ENCODE measurements around the gene SCN2B. TPM values are rescaled to one million over a fixed set of nuclear protein-coding genes. Genes with fewer than 3 reads are reported as not detected.

Gene SCN2B
- total and polyA plus RNA-seq, 2 of the 4 experiments (the other 2 are of a cell fraction): under 0.01 to 0.05 TPM

DNA sequence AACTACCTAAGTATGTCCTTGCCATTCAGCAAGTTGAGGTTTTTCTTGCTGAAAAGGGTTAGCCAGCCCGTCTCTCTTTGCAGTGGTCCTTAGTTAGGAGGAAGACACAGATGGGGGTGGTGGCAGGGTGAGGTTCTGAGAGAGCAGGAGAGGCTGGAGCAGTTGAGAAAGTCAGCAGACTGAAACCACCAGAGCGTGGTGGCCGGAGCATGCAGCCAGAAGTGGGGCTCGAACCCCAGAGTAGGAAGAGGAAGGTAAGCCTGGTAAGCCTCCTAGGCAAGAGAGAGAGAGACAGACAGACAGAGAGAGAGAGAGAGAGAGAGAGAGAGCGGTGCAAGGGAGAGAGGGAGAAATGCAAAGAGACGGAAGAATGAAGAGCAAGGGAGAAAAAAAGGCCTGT lies 14.7 kb downstream of the SCN2B start:
- no peaks in the 10 kb centered on the region for H3K9me1 ChIP-seq (ENCODE audit: insufficient read depth, low read length)
- no peak overlapping the region for H2AFZ ChIP-seq (replicated peaks; ENCODE audit: low read length, poor library complexity)
- ATAC-seq (ENCODE audit: low read depth): no peak
- TF ChIP-seq, protein P1, sequence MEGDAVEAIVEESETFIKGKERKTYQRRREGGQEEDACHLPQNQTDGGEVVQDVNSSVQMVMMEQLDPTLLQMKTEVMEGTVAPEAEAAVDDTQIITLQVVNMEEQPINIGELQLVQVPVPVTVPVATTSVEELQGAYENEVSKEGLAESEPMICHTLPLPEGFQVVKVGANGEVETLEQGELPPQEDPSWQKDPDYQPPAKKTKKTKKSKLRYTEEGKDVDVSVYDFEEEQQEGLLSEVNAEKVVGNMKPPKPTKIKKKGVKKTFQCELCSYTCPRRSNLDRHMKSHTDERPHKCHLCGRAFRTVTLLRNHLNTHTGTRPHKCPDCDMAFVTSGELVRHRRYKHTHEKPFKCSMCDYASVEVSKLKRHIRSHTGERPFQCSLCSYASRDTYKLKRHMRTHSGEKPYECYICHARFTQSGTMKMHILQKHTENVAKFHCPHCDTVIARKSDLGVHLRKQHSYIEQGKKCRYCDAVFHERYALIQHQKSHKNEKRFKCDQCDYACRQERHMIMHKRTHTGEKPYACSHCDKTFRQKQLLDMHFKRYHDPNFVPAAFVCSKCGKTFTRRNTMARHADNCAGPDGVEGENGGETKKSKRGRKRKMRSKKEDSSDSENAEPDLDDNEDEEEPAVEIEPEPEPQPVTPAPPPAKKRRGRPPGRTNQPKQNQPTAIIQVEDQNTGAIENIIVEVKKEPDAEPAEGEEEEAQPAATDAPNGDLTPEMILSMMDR (conservative IDR thresholded peaks at IDR 0.05; ENCODE audit: low read depth, low read length): no peak
- TF ChIP-seq FOS (IDR thresholded peaks at IDR 0.05; ENCODE audit: low read depth, low read length): no peak
- TF ChIP-seq MAZ (IDR thresholded peaks at IDR 0.05; ENCODE audit: borderline replicate concordance, low read depth, low read length): no peak
- TF ChIP-seq RAD21 (IDR thresholded peaks at IDR 0.05; ENCODE audit: low read length): no peak
- TF ChIP-seq SMC3 (IDR thresholded peaks at IDR 0.05; ENCODE audit: low read depth, low read length): no peak
- TF ChIP-seq, protein P2, sequence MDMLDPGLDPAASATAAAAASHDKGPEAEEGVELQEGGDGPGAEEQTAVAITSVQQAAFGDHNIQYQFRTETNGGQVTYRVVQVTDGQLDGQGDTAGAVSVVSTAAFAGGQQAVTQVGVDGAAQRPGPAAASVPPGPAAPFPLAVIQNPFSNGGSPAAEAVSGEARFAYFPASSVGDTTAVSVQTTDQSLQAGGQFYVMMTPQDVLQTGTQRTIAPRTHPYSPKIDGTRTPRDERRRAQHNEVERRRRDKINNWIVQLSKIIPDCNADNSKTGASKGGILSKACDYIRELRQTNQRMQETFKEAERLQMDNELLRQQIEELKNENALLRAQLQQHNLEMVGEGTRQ (IDR thresholded peaks at IDR 0.05; ENCODE audit: low read depth, low read length): no peak
- no peak for TF ChIP-seq MAFK (IDR thresholded peaks at IDR 0.05; ENCODE audit: low read depth, low read length)
- no peak for TF ChIP-seq BHLHE40 (IDR thresholded peaks at IDR 0.05; ENCODE audit: low read depth, low read length)
- no peak for TF ChIP-seq CEBPB (IDR thresholded peaks at IDR 0.05; ENCODE audit: low read depth, low read length)
- H2BK15ac ChIP-seq (ENCODE audit: low read depth, low read length): no peak overlapping the region
- no peak overlapping the region for H2AK5ac ChIP-seq (ENCODE audit: low read depth, low read length)
- H3K14ac ChIP-seq (replicated peaks; ENCODE audit: low read depth, low read length): no peak overlapping the region
- 61% methylated on average over 3 of the region's 6 CpGs; no CpG with 5 or more reads in 1 of the 2 experiments for WGBS, 2 experiments (ENCODE audit: extremely low coverage in 2 of 2, insufficient read length in 1 of 2)
- CTCF ChIA-PET: no interaction called here
- POLR2A ChIA-PET (ENCODE audit: unreplicated experiment): no interaction called here
- no peaks in the 10 kb centered on the region for H3K9me3 ChIP-seq (ENCODE audit: control insufficient read depth, insufficient read depth, low read length)
- intact Hi-C loops (cut with micrococcal nuclease) (no loop called here), in situ Hi-C loops (cut with MboI; ENCODE audit: low sequenced_read_pairs) (no loop called here), dilution Hi-C loops (cut with HindIII; ENCODE audit: low sequenced_read_pairs, unreplicated experiment) (no loop called here)
- H2BK5ac ChIP-seq (ENCODE audit: low read depth, low read length, poor library complexity, severe bottlenecking): no peak overlapping the region
- no peak overlapping the region for H4K5ac ChIP-seq (ENCODE audit: low read depth, low read length)
- no peaks in the 10 kb centered on the region for H3K4me1 ChIP-seq (ENCODE audit: control insufficient read depth, insufficient read depth, low read length)
- H3K36me3 ChIP-seq (ENCODE audit: control insufficient read depth, insufficient read depth, low read length): no peaks in the 10 kb centered on the region
- no peaks in the 10 kb centered on the region for H4K20me1 ChIP-seq (ENCODE audit: insufficient read depth, low read length)
- no peak overlapping the region for H3K18ac ChIP-seq (ENCODE audit: low read depth, low read length)
- no peak overlapping the region for H3K4ac ChIP-seq (ENCODE audit: low read depth, low read length)
- H2BK20ac ChIP-seq (ENCODE audit: low read depth, low read length): no peak overlapping the region
- H3K23ac ChIP-seq (ENCODE audit: low read depth, low read length): no peak overlapping the region
- no peak overlapping the region for H4K91ac ChIP-seq (ENCODE audit: insufficient read depth, low read depth, low read length)
- H3K4me2 ChIP-seq (ENCODE audit: low read depth, low read length): no peak overlapping the region
- BruUV-seq (replicated peaks): no TSS peak
- H3K27me3 ChIP-seq (ENCODE audit: control insufficient read depth, insufficient read depth, low read length): peaks cover 46% of the 10 kb centered on the region
- H2BK120ac ChIP-seq (ENCODE audit: low read depth, low read length): no peak overlapping the region
- no peak overlapping the region for H4K8ac ChIP-seq (ENCODE audit: low read depth in 2 of 2, low read length in 2 of 2)
- no peak overlapping the region for H3K56ac ChIP-seq (ENCODE audit: extremely low read depth, insufficient read depth, low read length)
- no peak overlapping the region for H3K27ac ChIP-seq (ENCODE audit: insufficient read depth, low read length)
- no peak overlapping the region for H3K4me3 ChIP-seq (ENCODE audit: insufficient read depth, low read depth, low read length)
- no peak overlapping the region for H2AK9ac ChIP-seq (replicated peaks; ENCODE audit: low read depth, low read length, poor library complexity)
- H3K79me1 ChIP-seq (ENCODE audit: low read depth in 1 of 2, low read length in 2 of 2): no peaks in the 10 kb centered on the region
- H3K9ac ChIP-seq (ENCODE audit: low read depth, low read length): no peak overlapping the region
- DNase-seq: no peak

Data from IMR-90 (cell line).